MM.1S (cell line): ENCODE measurements around the gene NEK11.

Experiments used
- DNase-seq: peaks from one replicate; pipeline ENCODE4 v3.0.0-alpha.2; 2015
- H2AFZ ChIP-seq: fragments of 300-600 bp; sonication (generic); 2 replicates; pipeline ENCODE4 v1.6.0; 2016; ENCODE audit warnings: antibody characterized with exemption, low read length
- H3F3A ChIP-seq: fragments of 300-600 bp; sonication (generic); 2 replicates; pipeline ENCODE4 v1.6.1; 2016; ENCODE audit warnings: mild to moderate bottlenecking, antibody characterized with exemption, low read length, moderate library complexity, mixed read lengths; ENCODE audit not compliant: insufficient read depth
- H3K27ac ChIP-seq: fragments of 300-600 bp; sonication (generic); 2 replicates; pipeline ENCODE4 v1.5.1; 2016; ENCODE audit warnings: mild to moderate bottlenecking, low read length
- H3K27me3 ChIP-seq: fragments of 300-600 bp; sonication (generic); replicated peaks from 2 replicates; pipeline ENCODE4 v1.6.0; 2016; ENCODE audit warnings: low read length; ENCODE audit not compliant: insufficient read depth
- H3K36me3 ChIP-seq: fragments of 300-600 bp; sonication (generic); replicated peaks from 2 replicates; pipeline ENCODE4 v1.6.1; 2016; ENCODE audit warnings: mild to moderate bottlenecking, low read length, mixed read lengths; ENCODE audit not compliant: insufficient read depth
- H3K4me1 ChIP-seq: fragments of 300-600 bp; sonication (generic); 2 replicates; pipeline ENCODE4 v1.6.1; 2016; ENCODE audit warnings: low read length, mixed read lengths
- H3K4me2 ChIP-seq: fragments of 300-600 bp; sonication (generic); 2 replicates; pipeline ENCODE4 v1.6.0; 2016; ENCODE audit warnings: low read depth, low read length
- H3K4me3 ChIP-seq: fragments of 300-600 bp; sonication (generic); 2 replicates; pipeline ENCODE4 v1.5.1; 2016; ENCODE audit warnings: low read length, mixed read lengths
- H3K79me2 ChIP-seq: fragments of 300-600 bp; sonication (generic); 2 replicates; pipeline ENCODE4 v1.6.1; 2016; ENCODE audit warnings: mixed run types, low read length, mixed read lengths
- H3K9ac ChIP-seq: fragments of 300-600 bp; sonication (generic); 2 replicates; pipeline ENCODE4 v1.6.1; 2016; ENCODE audit warnings: low read length, mixed read lengths
- H3K9me2 ChIP-seq: fragments of 300-600 bp; sonication (generic); replicated peaks from 2 replicates; pipeline ENCODE4 v1.6.1; 2016; ENCODE audit warnings: mild to moderate bottlenecking, low read length, mixed read lengths; ENCODE audit not compliant: insufficient read depth
- H3K9me3 ChIP-seq: fragments of 300-600 bp; sonication (generic); replicated peaks from 2 replicates; pipeline ENCODE4 v1.6.1; 2016; ENCODE audit warnings: mild to moderate bottlenecking, low read length, mixed read lengths; ENCODE audit not compliant: insufficient read depth
- H4K20me1 ChIP-seq: fragments of 300-600 bp; sonication (generic); 2 replicates; pipeline ENCODE4 v1.6.1; 2016; ENCODE audit warnings: mild to moderate bottlenecking, low read length, moderate library complexity, mixed read lengths; ENCODE audit not compliant: insufficient read depth
- CTCF ChIP-seq: fragments of 300-600 bp; sonication (generic); IDR thresholded peaks from 2 replicates; pipeline ENCODE4 v1.5.1; 2016; ENCODE audit warnings: antibody characterized with exemption, low read length, mixed read lengths
- EZH2 ChIP-seq: fragments of 300-600 bp; sonication (generic); optimal IDR thresholded peaks from 2 replicates; pipeline ENCODE3; 2017; ENCODE audit warnings: low read depth, mild to moderate bottlenecking, antibody characterized with exemption, low read length, mixed read lengths
- EZH2phosphoT487 ChIP-seq: fragments of 300-600 bp; sonication (generic); IDR thresholded peaks from 2 replicates; pipeline ENCODE4 v1.6.1; 2018; ENCODE audit warnings: antibody characterized with exemption, low read length

The NEK11 gene

GRCh38 chr3:131007782-131008181 lies 18.9 kb upstream of the NEK11 start:
- no peaks in the 10 kb centered on the region for H3K9me2 ChIP-seq
- H3K27me3 ChIP-seq, result no peaks in the 10 kb centered on the region
- no peaks in the 10 kb centered on the region for H4K20me1 ChIP-seq
- TF ChIP-seq CTCF, result no peak
- no peak for TF ChIP-seq EZH2phosphoT487
- TF ChIP-seq EZH2, result no peak
- no peak overlapping the region for H3K4me3 ChIP-seq
- no peak for DNase-seq
- H3K9ac ChIP-seq, result no peak overlapping the region
- H3K27ac ChIP-seq, result no peak overlapping the region
- no peaks in the 10 kb centered on the region for H3F3A ChIP-seq
- no peaks in the 10 kb centered on the region for H3K9me3 ChIP-seq
- no peak overlapping the region for H2AFZ ChIP-seq
- no peaks in the 10 kb centered on the region for H3K79me2 ChIP-seq
- no peaks in the 10 kb centered on the region for H3K36me3 ChIP-seq
- H3K4me1 ChIP-seq, result peaks cover 9% of the 10 kb centered on the region; the same call in 1 of the 2 replicates
- H3K4me2 ChIP-seq, result no peak overlapping the region

- peaks cover 4% of the 10 kb centered on the region; the same call in 1 of the 2 replicates for H3K4me1 ChIP-seq
- no peaks in the 10 kb centered on the region for H3K27me3 ChIP-seq
- no peaks in the 10 kb centered on the region for H3K36me3 ChIP-seq
- no peak overlapping the region for H3K4me3 ChIP-seq
- H3K9me3 ChIP-seq, result no peaks in the 10 kb centered on the region
- no peak overlapping the region for H3K4me2 ChIP-seq
- H3K9me2 ChIP-seq, result no peaks in the 10 kb centered on the region
- DNase-seq, result no peak
- no peak overlapping the region for H3K27ac ChIP-seq
- no peaks in the 10 kb centered on the region for H3F3A ChIP-seq
- TF ChIP-seq EZH2 (no peak), EZH2phosphoT487 (no peak), CTCF (no peak)
- no peak overlapping the region for H3K9ac ChIP-seq
- H4K20me1 ChIP-seq, result no peaks in the 10 kb centered on the region
- H2AFZ ChIP-seq, result no peak overlapping the region
- H3K79me2 ChIP-seq, result no peaks in the 10 kb centered on the region
Observed at GRCh38 chr3:131008326-131008725, 18.4 kb upstream of the NEK11 start.

- no peaks in the 10 kb centered on the region for H3K36me3 ChIP-seq
- no peaks in the 10 kb centered on the region for H3K4me1 ChIP-seq
Observed at GRCh38 chr3:131009698-131010097, 17.0 kb upstream of the NEK11 start.

More at GRCh38 chr3:131009698-131010097, 17.0 kb upstream of the NEK11 start:
- H3K9me3 ChIP-seq, result no peaks in the 10 kb centered on the region
- no peak overlapping the region for H2AFZ ChIP-seq
- no peak overlapping the region for H3K27ac ChIP-seq
- no peak overlapping the region for H3K9ac ChIP-seq
- H4K20me1 ChIP-seq, result no peaks in the 10 kb centered on the region
- no peaks in the 10 kb centered on the region for H3K79me2 ChIP-seq
- no peaks in the 10 kb centered on the region for H3K27me3 ChIP-seq
- no peaks in the 10 kb centered on the region for H3K9me2 ChIP-seq
- H3F3A ChIP-seq, result no peaks in the 10 kb centered on the region
- TF ChIP-seq EZH2 (no peak), EZH2phosphoT487 (no peak), CTCF (no peak)
- H3K4me2 ChIP-seq, result no peak overlapping the region
- no peak overlapping the region for H3K4me3 ChIP-seq
- DNase-seq, result no peak
